ENCODE results near the gene DTX3.

DTX3 gene

DNA sequence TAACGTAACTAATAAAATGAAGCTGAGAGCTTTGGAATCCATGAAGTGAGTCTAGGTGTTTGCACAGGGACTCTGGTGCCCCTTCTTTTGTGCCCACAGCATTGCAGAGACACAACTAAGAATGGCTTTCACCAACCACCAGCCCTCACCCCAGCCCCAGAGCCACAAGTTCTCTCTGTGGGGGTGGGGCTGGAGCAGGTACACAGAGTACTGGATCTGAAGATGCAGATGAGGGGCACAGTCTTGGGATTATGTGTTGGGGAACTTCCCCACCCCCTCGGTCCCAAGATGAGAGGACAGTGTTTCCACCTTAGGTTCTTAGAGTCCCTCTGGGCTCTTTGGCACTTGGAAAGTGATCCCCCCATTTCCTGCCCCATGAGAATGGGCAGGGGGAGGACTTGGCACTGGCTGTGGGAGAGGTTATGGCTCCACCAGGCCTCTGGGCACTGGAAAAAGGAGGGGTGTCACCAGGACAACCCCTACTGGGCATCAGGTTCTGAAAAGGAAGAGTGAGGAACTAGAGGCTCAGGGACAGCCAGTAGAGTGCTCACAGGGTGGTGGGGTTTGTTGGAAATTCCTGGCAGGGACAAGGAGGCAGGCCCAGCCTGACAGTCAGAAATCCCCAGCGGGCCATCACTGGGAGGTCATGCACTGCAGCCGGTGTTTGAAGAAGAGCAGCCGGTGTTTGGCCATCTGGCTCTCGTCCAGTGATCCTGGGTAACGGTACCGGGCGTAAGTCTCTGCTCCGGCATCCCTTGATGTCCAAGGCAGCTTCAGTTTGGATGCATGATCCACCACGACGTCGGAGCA lies 21.7 kb downstream of the DTX3 start:
- no peak for DNase-seq (ENCODE audit: low read depth)
- no peak overlapping the region for H3K4me3 ChIP-seq (ENCODE audit: low read length)
- TF ChIP-seq, protein P1, sequence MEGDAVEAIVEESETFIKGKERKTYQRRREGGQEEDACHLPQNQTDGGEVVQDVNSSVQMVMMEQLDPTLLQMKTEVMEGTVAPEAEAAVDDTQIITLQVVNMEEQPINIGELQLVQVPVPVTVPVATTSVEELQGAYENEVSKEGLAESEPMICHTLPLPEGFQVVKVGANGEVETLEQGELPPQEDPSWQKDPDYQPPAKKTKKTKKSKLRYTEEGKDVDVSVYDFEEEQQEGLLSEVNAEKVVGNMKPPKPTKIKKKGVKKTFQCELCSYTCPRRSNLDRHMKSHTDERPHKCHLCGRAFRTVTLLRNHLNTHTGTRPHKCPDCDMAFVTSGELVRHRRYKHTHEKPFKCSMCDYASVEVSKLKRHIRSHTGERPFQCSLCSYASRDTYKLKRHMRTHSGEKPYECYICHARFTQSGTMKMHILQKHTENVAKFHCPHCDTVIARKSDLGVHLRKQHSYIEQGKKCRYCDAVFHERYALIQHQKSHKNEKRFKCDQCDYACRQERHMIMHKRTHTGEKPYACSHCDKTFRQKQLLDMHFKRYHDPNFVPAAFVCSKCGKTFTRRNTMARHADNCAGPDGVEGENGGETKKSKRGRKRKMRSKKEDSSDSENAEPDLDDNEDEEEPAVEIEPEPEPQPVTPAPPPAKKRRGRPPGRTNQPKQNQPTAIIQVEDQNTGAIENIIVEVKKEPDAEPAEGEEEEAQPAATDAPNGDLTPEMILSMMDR (conservative IDR thresholded peaks at IDR 0.05; ENCODE audit: low read depth, low read length) = no peak

- TF ChIP-seq, protein P1 (conservative IDR thresholded peaks at IDR 0.05; ENCODE audit: low read depth, low read length) = no peak
- H3K4me3 ChIP-seq (ENCODE audit: low read length) = no peak overlapping the region
- DNase-seq (ENCODE audit: low read depth) = no peak
Observed at GRCh38 chr12:57626921-57627445, 22.4 kb downstream of the DTX3 start.

GRCh38 chr12:57627501-57628279 lies 23.1 kb downstream of the DTX3 start:
- no peak for DNase-seq (ENCODE audit: low read depth)
- TF ChIP-seq, protein P1 (conservative IDR thresholded peaks at IDR 0.05; ENCODE audit: low read depth, low read length) = peak; percentile 20
- H3K4me3 ChIP-seq (ENCODE audit: low read length) = no peak overlapping the region

DNA sequence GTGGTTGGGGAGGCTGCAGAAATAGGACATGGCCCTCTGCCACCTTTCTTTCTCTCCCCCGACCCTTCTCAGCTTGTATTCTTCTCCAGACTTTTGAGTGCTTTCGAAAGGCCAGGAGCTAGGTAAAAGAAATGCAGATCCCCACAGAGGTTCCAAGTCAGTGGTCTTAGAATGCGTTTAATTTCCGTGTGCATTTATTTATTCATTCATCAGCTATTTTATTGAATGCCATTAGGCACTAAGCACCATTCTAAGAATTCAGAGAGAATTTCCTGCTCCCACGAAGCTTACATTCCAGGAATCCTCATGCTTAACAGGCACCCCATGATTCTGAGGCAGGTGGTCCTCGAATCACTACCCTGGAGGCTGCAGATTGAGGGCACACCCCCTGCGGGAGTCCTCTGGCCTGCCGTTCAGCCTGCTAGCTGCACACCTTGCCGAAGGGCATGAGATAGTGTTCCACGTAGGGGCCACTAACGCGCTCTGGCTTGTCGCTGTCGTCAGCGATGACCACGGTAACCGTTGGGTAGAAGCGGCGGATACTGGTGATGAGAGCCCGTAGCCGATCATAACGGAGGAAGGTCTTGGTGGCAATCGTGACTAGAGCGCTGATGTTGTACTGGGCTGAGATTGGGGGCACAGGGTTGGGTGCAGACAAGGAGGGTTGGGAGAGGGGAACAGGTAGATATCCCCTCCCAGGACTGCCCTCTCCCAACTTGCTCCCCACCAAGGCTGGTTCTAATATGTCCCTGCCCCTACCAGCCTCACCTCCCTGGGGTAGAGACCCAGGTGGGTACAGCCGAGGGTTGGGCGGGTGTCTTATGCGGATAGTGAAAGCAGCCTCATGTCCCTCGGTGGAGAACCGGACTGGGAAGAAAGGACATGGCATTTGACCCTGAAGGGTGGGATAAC lies 23.9 kb downstream of the DTX3 start:
- TF ChIP-seq, protein P1 (conservative IDR thresholded peaks at IDR 0.05; ENCODE audit: low read depth, low read length) = no peak
- no peak overlapping the region for H3K4me3 ChIP-seq (ENCODE audit: low read length)
- no peak for DNase-seq (ENCODE audit: low read depth)

DNA sequence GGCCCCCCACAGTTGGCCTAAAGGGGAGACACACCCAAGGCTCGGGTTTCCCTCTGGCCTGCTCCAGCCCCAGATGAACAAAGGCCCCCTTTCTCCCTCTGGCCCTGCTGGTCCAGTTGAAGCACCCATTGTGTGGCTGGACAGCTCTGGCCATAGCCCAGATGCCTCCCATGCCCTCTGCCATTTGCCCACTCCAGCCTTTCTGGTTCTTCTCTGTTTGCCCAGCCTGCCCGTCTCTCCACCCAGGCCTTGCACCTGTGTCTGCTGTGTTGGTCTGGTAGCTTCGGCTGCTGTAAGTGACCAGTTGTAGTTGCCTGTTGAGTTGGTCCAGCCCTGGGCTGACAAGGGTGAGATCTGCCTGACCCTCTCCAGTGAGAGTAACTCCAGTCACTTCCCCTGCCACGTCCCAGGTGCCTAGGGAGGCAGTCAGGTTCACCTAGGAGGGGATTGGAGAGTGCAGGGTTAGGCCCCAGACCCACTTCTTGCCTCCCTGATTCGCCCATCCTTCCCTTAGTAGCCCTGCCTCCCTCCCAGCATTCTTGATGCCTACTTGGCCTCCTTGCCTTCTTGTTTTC lies 25.4 kb downstream of the DTX3 start:
- DNase-seq (ENCODE audit: low read depth) = no peak
- TF ChIP-seq, protein P1 (conservative IDR thresholded peaks at IDR 0.05; ENCODE audit: low read depth, low read length) = no peak
- no peak overlapping the region for H3K4me3 ChIP-seq (ENCODE audit: low read length)

GRCh38 chr12:57630891-57631433 lies 26.3 kb downstream of the DTX3 start:
- no peak for DNase-seq (ENCODE audit: low read depth)
- TF ChIP-seq, protein P1 (conservative IDR thresholded peaks at IDR 0.05; ENCODE audit: low read depth, low read length) = no peak
- H3K4me3 ChIP-seq (ENCODE audit: low read length) = no peak overlapping the region
